ENCODE data around the gene UBR2. TPM values are rescaled to one million over a fixed set of nuclear protein-coding genes. Genes with fewer than 3 reads are reported as not detected.
A peak's percentile ranks its signal among the peaks of the same experiment; 100 is the strongest.

The UBR2 gene
- total and polyA plus RNA-seq, 2 of the 13 experiments (the other 11 are each of a cell fraction or from before 2014, with no cell fraction given) = 17.6 to 29.3 TPM

DNA sequence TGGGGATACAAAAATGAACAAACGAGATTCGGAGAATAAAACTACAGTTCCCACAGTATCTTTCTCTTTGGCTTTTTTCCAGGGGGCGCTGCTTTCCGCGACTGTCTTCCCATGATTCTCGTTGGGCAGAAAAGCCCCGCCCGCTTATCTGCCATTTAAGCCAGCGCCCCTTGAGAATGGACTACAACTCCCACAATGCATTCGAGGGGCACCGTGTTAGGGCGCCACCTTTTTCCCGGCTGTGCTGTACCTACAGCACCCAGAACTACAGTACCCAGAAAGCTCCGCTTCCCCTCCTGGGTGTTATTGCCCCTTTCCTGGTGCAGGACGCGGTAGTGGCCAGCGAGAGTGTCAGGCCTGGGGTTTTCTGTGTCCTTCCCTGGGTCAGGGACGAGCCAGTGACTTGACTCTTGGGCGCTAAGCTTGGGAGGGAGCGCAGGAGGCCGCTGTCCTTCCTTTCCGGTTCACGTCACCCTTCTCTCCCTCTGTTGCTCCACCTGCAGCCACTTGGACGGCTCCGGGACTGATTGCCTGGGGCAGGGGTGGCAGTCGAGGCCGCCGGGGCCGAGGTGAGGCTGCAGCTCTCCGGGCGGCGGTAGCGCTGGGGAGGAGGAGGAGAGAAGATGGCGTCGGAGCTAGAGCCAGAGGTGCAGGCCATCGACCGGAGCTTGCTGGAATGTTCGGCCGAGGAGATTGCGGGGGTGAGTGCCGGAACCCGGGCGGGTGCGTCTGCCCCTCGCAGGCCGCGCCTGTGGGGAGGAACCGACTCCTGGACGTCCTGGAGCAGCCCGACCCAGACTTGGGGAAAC lies at the start of gene UBR2 (continued):
- TF ChIP-seq ZGPAT (CRISPR knock-in tag; IDR thresholded peaks at IDR 0.05) = peak; percentile 96
- TF ChIP-seq PCBP1 (IDR thresholded peaks at IDR 0.05; ENCODE audit: borderline replicate concordance, low read depth, low read length) = 0 out of 2 replicates have a peak, but pooled peaks have one; percentile 83
- TF ChIP-seq IRF9 (CRISPR knock-in tag; IDR thresholded peaks at IDR 0.05; ENCODE audit: borderline replicate concordance) = peak; percentile 89
- peak; percentile 42; the same call in 1 of the 2 replicates for TF ChIP-seq GTF3A (CRISPR knock-in tag; conservative IDR thresholded peaks at IDR 0.05)
- TF ChIP-seq RNF219 (CRISPR knock-in tag; IDR thresholded peaks at IDR 0.05) = no peak
- TF ChIP-seq SNRNP70 (IDR thresholded peaks at IDR 0.05; ENCODE audit: low read depth, low read length) = no peak
- peak; percentile 97 for TF ChIP-seq NR2C2 (CRISPR knock-in tag; IDR thresholded peaks at IDR 0.05; ENCODE audit: borderline replicate concordance)
- TF ChIP-seq ZNF382 (CRISPR knock-in tag; IDR thresholded peaks at IDR 0.05; ENCODE audit: borderline replicate concordance) = no peak
- peak; percentile 83; the same call in 1 of the 2 replicates for TF ChIP-seq ZNF260 (CRISPR knock-in tag; IDR thresholded peaks at IDR 0.05; ENCODE audit: borderline replicate concordance, low read depth)
- no peak for TF ChIP-seq ZNF850 (CRISPR knock-in tag; conservative IDR thresholded peaks at IDR 0.05)
- TF ChIP-seq, protein P1, sequence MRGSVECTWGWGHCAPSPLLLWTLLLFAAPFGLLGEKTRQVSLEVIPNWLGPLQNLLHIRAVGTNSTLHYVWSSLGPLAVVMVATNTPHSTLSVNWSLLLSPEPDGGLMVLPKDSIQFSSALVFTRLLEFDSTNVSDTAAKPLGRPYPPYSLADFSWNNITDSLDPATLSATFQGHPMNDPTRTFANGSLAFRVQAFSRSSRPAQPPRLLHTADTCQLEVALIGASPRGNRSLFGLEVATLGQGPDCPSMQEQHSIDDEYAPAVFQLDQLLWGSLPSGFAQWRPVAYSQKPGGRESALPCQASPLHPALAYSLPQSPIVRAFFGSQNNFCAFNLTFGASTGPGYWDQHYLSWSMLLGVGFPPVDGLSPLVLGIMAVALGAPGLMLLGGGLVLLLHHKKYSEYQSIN (CRISPR knock-in tag; IDR thresholded peaks at IDR 0.05; ENCODE audit: borderline replicate concordance) = no peak
- 0 out of 2 replicates have a peak, but pooled peaks have one; percentile 93 for TF ChIP-seq ZNF510 (CRISPR knock-in tag; IDR thresholded peaks at IDR 0.05; ENCODE audit: low read depth)
- peak; percentile 81 for TF ChIP-seq HOXA9 (CRISPR knock-in tag; IDR thresholded peaks at IDR 0.05; ENCODE audit: borderline replicate concordance)
- TF ChIP-seq, protein P2, sequence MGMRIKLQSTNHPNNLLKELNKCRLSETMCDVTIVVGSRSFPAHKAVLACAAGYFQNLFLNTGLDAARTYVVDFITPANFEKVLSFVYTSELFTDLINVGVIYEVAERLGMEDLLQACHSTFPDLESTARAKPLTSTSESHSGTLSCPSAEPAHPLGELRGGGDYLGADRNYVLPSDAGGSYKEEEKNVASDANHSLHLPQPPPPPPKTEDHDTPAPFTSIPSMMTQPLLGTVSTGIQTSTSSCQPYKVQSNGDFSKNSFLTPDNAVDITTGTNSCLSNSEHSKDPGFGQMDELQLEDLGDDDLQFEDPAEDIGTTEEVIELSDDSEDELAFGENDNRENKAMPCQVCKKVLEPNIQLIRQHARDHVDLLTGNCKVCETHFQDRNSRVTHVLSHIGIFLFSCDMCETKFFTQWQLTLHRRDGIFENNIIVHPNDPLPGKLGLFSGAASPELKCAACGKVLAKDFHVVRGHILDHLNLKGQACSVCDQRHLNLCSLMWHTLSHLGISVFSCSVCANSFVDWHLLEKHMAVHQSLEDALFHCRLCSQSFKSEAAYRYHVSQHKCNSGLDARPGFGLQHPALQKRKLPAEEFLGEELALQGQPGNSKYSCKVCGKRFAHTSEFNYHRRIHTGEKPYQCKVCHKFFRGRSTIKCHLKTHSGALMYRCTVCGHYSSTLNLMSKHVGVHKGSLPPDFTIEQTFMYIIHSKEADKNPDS (CRISPR knock-in tag; IDR thresholded peaks at IDR 0.05) = peak; percentile 81; the same call in 1 of the 2 replicates
- peak; percentile 64 for TF ChIP-seq RBM22 (optimal IDR thresholded peaks at IDR 0.05; ENCODE audit: low read length)
- peak; percentile 69 for TF ChIP-seq RXRB (CRISPR knock-in tag; IDR thresholded peaks at IDR 0.05; ENCODE audit: borderline replicate concordance)
- TF ChIP-seq ZNF775 (CRISPR knock-in tag; IDR thresholded peaks at IDR 0.05; ENCODE audit: borderline replicate concordance) = no peak
- peak; percentile 88 for TF ChIP-seq ETV6 (CRISPR knock-in tag; conservative IDR thresholded peaks at IDR 0.05)
- TF ChIP-seq HHEX (CRISPR knock-in tag; IDR thresholded peaks at IDR 0.05) = 0 out of 2 replicates have a peak, but pooled peaks have one; percentile 62
